K562 (cell line): Measurements from ENCODE around the gene ZNF69.

Experiments used
- FOXM1 ChIP-seq, 2 experiments: fragments of 450-650 bp in 1 of 2; sonication (generic) in 1 of 2; formaldehyde crosslinking in 1 of 2; IDR thresholded peaks; 2 replicates each; pipeline versions ENCODE4 v1.6.1 to v1.9.0; 2017 to 2022; ENCODE audit warnings: low read depth in 2 of 2, mild to moderate bottlenecking in 2 of 2, missing genetic modification reagents in 1 of 2, moderate library complexity in 1 of 2
- PTBP1 ChIP-seq: fragments of 200-400 bp; formaldehyde crosslinking; IDR thresholded peaks from 2 replicates; pipeline ENCODE4 v1.6.1; 2017; ENCODE audit warnings: low read depth, low read length

DNA sequence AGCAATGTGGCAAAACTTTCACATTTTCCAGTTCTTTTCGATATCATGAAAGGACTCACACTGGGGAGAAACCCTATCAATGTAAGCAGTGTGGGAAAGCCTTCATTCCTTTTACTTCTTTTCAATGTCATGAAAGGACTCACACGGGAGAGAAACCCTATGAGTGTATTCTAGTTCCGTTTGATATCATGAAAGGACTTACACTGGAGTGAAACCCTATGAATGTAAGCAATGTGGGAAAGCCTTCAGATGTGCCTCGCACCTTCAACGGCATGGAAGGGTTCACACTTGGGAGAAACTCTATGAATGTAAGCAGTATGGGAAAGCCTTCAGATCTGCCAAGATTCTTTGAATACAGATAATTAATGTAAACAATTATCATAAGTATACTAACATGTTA lies 62.7 kb downstream of the ZNF69 start:
- TF ChIP-seq FOXM1 (IDR thresholded peaks at IDR 0.05; ENCODE audit: low read depth) (no peak), FOXM1 (CRISPR knock-in tag; IDR thresholded peaks at IDR 0.05; ENCODE audit: low read depth) (no peak), PTBP1 (no peak)
